Esophagus squamous epithelium (tissue), 4 donors: ENCODE measurements around the gene CRYBG1.

Source experiments
- POLR2A ChIP-seq, 4 donors: fragments of 450-650 bp; IDR thresholded peaks; one replicate each; pipeline ENCODE4 v1.6.1; 2017; ENCODE audit warnings: antibody characterized with exemption in 4 of 4, mild to moderate bottlenecking in 4 of 4, moderate library complexity in 3 of 4
- TF ChIP-seq, protein P1 (sequence below), 6 experiments: fragments of 450-650 bp in 4 of 6; fragments of 200-600 bp in 2 of 6; sonication (generic) in 2 of 6; IDR thresholded peaks; one replicate each; pipeline ENCODE4 v1.5.1; 2016 to 2019; ENCODE audit warnings: antibody characterized with exemption in 6 of 6, mild to moderate bottlenecking in 4 of 6, moderate library complexity in 4 of 6

DNA sequence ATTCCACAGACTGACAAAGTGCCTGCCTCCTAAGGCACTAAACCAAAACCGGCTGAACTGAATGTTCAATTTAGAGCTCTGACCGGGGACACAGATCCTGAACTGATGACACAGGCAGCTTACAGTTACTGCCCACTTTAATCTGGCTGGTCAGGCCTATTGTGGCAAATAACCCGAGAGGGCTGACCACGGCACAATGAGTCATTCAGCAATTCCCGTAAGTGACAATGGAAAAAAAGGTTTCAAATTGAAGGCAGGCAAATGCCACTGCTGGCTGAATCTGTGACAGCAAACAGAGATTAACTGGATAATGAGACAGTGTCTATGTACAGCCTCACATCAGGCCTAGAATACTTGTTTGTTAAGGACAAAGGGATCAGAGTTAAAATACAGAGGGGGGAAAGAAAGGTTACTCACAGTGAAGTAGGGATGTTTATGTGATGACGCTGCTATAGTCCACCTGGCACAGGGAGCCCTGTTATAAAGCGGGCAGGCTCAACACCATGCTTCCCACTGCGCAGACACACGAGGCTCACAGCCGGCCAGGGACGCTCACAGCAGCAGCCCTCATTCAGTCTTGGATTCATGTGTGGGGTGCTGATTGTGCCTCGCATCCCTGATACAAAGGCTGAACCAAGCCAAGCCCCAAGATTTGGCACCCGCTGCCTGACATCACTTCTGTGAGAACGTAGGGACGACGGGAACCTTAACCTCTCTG lies 214.4 kb downstream of the CRYBG1 start:
- TF ChIP-seq, protein P1, sequence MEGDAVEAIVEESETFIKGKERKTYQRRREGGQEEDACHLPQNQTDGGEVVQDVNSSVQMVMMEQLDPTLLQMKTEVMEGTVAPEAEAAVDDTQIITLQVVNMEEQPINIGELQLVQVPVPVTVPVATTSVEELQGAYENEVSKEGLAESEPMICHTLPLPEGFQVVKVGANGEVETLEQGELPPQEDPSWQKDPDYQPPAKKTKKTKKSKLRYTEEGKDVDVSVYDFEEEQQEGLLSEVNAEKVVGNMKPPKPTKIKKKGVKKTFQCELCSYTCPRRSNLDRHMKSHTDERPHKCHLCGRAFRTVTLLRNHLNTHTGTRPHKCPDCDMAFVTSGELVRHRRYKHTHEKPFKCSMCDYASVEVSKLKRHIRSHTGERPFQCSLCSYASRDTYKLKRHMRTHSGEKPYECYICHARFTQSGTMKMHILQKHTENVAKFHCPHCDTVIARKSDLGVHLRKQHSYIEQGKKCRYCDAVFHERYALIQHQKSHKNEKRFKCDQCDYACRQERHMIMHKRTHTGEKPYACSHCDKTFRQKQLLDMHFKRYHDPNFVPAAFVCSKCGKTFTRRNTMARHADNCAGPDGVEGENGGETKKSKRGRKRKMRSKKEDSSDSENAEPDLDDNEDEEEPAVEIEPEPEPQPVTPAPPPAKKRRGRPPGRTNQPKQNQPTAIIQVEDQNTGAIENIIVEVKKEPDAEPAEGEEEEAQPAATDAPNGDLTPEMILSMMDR (IDR thresholded peaks at IDR 0.05) = no peak
- TF ChIP-seq POLR2A (IDR thresholded peaks at IDR 0.05) = no peak
